ENCODE data around the gene BUB1B. TPM values are rescaled to one million over a fixed set of nuclear protein-coding genes. Genes with fewer than 3 reads are reported as not detected.

BUB1B gene
- total and polyA plus RNA-seq, 8 donors, result 1.6 to 25.0 (median 4.4) TPM

DNA sequence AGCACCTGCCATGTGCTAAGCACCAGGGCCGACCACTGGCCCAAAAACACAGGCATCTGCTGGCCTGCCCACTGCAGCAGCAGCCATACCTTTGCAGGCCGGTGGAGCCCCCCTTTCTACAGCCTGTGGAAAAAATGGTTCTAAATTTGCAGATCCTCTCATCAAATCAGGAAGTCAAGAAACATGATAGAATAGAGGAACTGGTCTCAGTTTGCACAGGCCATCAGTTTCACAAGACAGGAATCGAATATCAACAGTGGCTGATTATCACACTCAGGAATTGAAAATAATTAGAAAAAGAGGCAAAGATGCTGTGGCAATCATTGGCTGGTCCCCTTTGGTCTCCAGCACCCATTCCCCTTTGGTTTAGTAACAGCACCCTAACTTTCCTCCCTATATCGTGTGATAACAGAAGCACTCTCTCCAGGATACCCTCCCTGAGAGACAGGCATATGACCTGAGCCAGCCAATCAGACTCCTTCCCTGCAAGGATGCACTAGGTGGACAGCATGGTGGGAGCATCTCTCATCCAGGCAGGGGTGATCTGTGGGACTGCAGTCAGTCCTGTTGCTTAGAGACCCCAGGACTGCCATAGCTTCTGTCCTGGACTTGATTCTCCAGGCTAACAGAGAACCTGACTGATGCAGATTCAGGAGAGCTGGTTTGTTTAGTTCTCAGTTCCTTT is 74.5 kb downstream of the BUB1B start:
- 67 to 88% (median 79%) methylated on average over 4 of the region's 4 CpGs for WGBS, 5 donors
- H3K27ac ChIP-seq, result no peak overlapping the region

DNA sequence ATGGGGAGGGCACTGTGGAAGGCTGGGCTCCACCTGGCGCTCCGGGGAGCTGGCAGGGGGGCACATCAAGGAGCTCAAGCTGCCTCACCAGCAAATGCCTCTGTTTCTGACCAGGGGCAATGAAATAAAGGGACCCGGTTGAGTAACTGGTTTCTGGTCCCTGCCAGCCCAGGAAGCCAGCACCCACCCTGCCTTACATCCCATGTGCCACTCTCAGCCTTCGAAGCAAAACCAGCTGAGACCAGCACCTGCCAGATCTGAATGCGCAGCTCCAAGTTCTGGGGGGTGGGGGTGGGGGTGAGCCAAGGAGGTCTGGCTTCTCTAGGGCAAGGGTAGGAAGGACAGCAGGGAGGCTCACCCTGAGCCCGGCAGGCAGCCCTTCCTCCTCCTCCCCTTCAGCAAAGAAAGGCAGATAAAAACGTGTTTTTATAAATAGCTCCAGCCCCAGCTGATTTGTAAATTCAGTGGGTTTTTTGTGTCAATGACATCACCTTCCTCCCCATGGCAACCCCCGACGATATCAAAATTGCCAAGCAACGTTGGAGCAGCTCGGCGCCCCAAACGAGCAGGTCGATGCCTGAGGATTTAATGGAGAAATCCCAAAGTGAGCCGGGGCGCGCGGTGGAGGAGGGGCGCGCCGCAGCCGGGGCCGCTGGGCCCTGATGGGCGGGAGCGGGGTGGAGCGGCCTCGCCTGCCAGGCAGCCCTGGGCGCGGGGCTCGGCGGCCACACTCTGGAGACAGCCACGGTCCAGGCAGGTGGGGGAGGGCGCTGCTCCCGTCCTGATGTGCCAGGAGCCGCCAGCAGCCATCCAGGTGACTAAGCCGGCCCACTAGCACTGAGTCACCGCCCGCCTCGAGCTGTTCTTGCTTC is 77.9 kb downstream of the BUB1B start, which contains the start of gene PAK6:
TSS of gene PAK6 (plus strand) at position 532 of the 872 bp plus-strand sequence. CDS start 25,723 bp downstream, outside the sequence.
- intact Hi-C loops (cut with DNase I; ENCODE audit: low total_unique reads), result no loop called here
- TF ChIP-seq POLR2AphosphoS5 (IDR thresholded peaks at IDR 0.05) (peak in 1 of 3 donors; percentile 24), EP300 (IDR thresholded peaks at IDR 0.05) (no peak)
- Histone ChIP-seq H3K4me1 (peaks cover 10 to 26% (median 13%) of the 10 kb centered on the region in 4 donors), H3K36me3 (no peaks in the 10 kb centered on the region), H3K4me3 (peak within 1 kb of the TSS; percentile 34 to 46 (median 38)), H3K27me3 (peaks cover 0 to 33% (median 7%) of the 10 kb centered on the region in 3 donors), H3K9me3 (no peaks in the 10 kb centered on the region), H3K27ac (peak within 1 kb of the TSS in 2 of 5 donors; percentile 30 to 48)
- WGBS, 5 donors, result 4 to 7% (median 6%) methylated on average over 34 to 39 of the region's 39 CpGs
- peak; percentile 84 to 87 for DNase-seq

More for the DNA sequence above, 74.5 kb downstream of the BUB1B start:
- Histone ChIP-seq H3K36me3 (no peaks in the 10 kb centered on the region), H3K4me3 (no peak overlapping the region), H3K9me3 (no peaks in the 10 kb centered on the region), H3K27me3 (peaks cover 0 to 23% (median 7%) of the 10 kb centered on the region in 3 donors), H3K4me1 (peaks cover 10 to 32% (median 13%) of the 10 kb centered on the region in 4 donors)
- no peak for TF ChIP-seq POLR2AphosphoS5 (IDR thresholded peaks at IDR 0.05)
- TF ChIP-seq, protein P1, sequence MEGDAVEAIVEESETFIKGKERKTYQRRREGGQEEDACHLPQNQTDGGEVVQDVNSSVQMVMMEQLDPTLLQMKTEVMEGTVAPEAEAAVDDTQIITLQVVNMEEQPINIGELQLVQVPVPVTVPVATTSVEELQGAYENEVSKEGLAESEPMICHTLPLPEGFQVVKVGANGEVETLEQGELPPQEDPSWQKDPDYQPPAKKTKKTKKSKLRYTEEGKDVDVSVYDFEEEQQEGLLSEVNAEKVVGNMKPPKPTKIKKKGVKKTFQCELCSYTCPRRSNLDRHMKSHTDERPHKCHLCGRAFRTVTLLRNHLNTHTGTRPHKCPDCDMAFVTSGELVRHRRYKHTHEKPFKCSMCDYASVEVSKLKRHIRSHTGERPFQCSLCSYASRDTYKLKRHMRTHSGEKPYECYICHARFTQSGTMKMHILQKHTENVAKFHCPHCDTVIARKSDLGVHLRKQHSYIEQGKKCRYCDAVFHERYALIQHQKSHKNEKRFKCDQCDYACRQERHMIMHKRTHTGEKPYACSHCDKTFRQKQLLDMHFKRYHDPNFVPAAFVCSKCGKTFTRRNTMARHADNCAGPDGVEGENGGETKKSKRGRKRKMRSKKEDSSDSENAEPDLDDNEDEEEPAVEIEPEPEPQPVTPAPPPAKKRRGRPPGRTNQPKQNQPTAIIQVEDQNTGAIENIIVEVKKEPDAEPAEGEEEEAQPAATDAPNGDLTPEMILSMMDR (IDR thresholded peaks at IDR 0.05), result no peak
- no peak for TF ChIP-seq EP300 (IDR thresholded peaks at IDR 0.05)
- no peak for TF ChIP-seq POLR2A (IDR thresholded peaks at IDR 0.05)
- DNase-seq, result no peak
- intact Hi-C loops (cut with DNase I; ENCODE audit: low total_unique reads), result no loop called here

GRCh38 chr15:40239404-40239692 is 78.5 kb downstream of the BUB1B start:
- intact Hi-C loops (cut with DNase I; ENCODE audit: low total_unique reads), result no loop called here
- H3K27me3 ChIP-seq, result peaks cover 0 to 33% (median 7%) of the 10 kb centered on the region in 3 donors
- peaks cover 10 to 26% (median 13%) of the 10 kb centered on the region in 4 donors for H3K4me1 ChIP-seq
- TF ChIP-seq, protein P1 (IDR thresholded peaks at IDR 0.05), result no peak
- TF ChIP-seq POLR2AphosphoS5 (IDR thresholded peaks at IDR 0.05), result no peak
- no peak for TF ChIP-seq POLR2A (IDR thresholded peaks at IDR 0.05)
- no peak for TF ChIP-seq EP300 (IDR thresholded peaks at IDR 0.05)
- no peak for DNase-seq
- H3K36me3 ChIP-seq, result no peaks in the 10 kb centered on the region
- H3K9me3 ChIP-seq, result no peaks in the 10 kb centered on the region
- 23 to 49% (median 36%) methylated on average over 4 to 5 of the region's 5 CpGs for WGBS, 5 donors
- H3K4me3 ChIP-seq, result peak overlapping the region; percentile 34 to 46 (median 38)
- H3K27ac ChIP-seq, result peak overlapping the region in 2 of 5 donors; percentile 30 to 48

DNA sequence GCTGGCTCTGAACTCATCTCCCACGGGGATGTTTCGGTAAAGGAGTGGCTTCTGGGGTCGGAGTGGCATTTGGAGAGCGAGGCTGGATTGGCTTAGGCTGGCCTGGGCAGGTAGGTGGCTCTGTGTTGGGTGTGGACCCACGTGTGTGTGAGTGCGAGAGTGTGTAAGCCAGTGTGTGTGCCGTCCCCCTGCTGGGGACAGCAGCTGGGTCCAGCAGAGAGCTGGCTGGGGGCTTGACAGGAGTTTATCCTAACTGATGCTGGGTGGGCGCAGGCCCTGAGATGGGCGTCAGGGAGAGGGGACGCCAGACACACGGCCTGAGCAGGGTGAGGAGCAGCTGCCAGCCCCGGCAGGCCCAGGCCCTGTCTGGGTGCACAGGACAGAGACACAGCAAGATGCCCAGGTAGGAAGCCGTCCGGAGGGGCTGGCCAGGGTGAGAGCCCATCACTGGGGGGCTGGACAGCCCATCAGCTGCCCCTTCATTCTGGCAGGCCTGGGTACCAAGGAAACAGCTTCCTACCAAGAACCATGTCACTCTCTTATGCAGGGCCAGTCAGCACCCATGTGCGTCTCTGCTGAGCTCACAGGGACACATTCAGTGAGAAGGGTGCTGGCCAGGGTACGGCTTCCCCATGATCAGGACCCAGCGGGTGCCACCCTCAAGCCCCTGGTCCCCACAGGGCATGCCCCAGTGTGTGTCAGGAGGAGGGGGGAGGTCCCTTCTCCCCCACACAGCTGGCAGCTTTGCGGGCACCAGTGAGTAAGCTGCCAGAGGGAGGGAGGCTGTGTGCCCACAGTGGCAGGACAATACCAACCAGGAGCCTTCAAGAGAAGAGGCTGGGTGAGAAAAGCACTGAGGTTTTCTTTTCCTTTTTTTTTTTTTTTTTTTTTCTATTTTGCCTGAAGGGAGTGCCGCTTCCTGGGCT is 79.1 kb downstream of the BUB1B start:
- H3K9me3 ChIP-seq, result no peaks in the 10 kb centered on the region
- intact Hi-C loops (cut with DNase I; ENCODE audit: low total_unique reads), result no loop called here
- peak in 1 of 2 donors; percentile 22 for DNase-seq
- peaks cover 10 to 21% (median 13%) of the 10 kb centered on the region in 4 donors for H3K4me1 ChIP-seq
- H3K27ac ChIP-seq, result peak overlapping the region in 1 of 5 donors; percentile 48
- 79 to 83% (median 81%) methylated on average over 14 to 19 of the region's 19 CpGs for WGBS, 5 donors
- TF ChIP-seq POLR2A (IDR thresholded peaks at IDR 0.05), result no peak
- no peak for TF ChIP-seq EP300 (IDR thresholded peaks at IDR 0.05)
- TF ChIP-seq POLR2AphosphoS5 (IDR thresholded peaks at IDR 0.05), result no peak
- TF ChIP-seq, protein P1 (IDR thresholded peaks at IDR 0.05), result no peak
- no peaks in the 10 kb centered on the region for H3K36me3 ChIP-seq
- H3K4me3 ChIP-seq, result peak overlapping the region in 1 of 4 donors; percentile 39
- H3K27me3 ChIP-seq, result peaks cover 0 to 33% (median 7%) of the 10 kb centered on the region in 3 donors
